SK-N-SH treated with all-trans-retinoic acid at 6 μM for 48 hours (cell line): ENCODE measurements around the gene DYNC1H1.

Source experiments
- ATAC-seq: fragments of 200-7000 bp; cut with Tn5 transposase; 3 replicates; pipeline ENCODE4 v1.9.1; 2020; ENCODE audit warnings: mild to moderate bottlenecking, moderate library complexity
- BACH2 ChIP-seq: fragments of 250-450 bp; sonication (Bioruptor Pico); IDR thresholded peaks from 2 replicates; pipeline ENCODE4 v1.9.0; 2021; ENCODE audit warnings: mild to moderate bottlenecking, borderline replicate concordance
- CREB5 ChIP-seq: fragments of 250-450 bp; sonication (Bioruptor Pico); IDR thresholded peaks from 2 replicates; pipeline ENCODE4 v1.5.1; 2020; ENCODE audit warnings: low read depth, mild to moderate bottlenecking, moderate library complexity
- CSRNP3 ChIP-seq: fragments of 250-450 bp; sonication (Bioruptor Pico); IDR thresholded peaks from 2 replicates; pipeline ENCODE4 v1.5.1; 2021; ENCODE audit warnings: mild to moderate bottlenecking, moderate library complexity
- ESRRG ChIP-seq: fragments of 250-450 bp; sonication (Bioruptor Pico); IDR thresholded peaks from 2 replicates; pipeline ENCODE4 v1.6.1; 2021; ENCODE audit warnings: mild to moderate bottlenecking
- GLIS3 ChIP-seq: fragments of 250-450 bp; sonication (Bioruptor Pico); IDR thresholded peaks from 2 replicates; pipeline ENCODE4 v1.5.0; 2020; ENCODE audit warnings: mild to moderate bottlenecking, moderate library complexity
- ISL1 ChIP-seq: fragments of 250-450 bp; sonication (Bioruptor Pico); IDR thresholded peaks from 2 replicates; pipeline ENCODE4 v2.1.2; 2022; ENCODE audit warnings: mild to moderate bottlenecking, moderate library complexity
- OSR1 ChIP-seq: fragments of 250-450 bp; sonication (Bioruptor Pico); IDR thresholded peaks from 2 replicates; pipeline ENCODE4 v1.8.0; 2022; ENCODE audit warnings: moderate library complexity, mild to moderate bottlenecking, inconsistent platforms
- PATZ1 ChIP-seq: fragments of 250-450 bp; sonication (Bioruptor Pico); IDR thresholded peaks from 2 replicates; pipeline ENCODE4 v1.8.0; 2020; ENCODE audit warnings: mild to moderate bottlenecking, moderate library complexity, borderline replicate concordance
- POU6F1 ChIP-seq: fragments of 250-450 bp; sonication (Bioruptor Pico); IDR thresholded peaks from 2 replicates; pipeline ENCODE4 v1.8.0; 2021; ENCODE audit warnings: low read depth, mild to moderate bottlenecking, moderate library complexity, borderline replicate concordance
- PPARA ChIP-seq: fragments of 250-450 bp; sonication (Bioruptor Pico); IDR thresholded peaks from 2 replicates; pipeline ENCODE4 v1.5.0; 2020; ENCODE audit warnings: mild to moderate bottlenecking, borderline replicate concordance
- RARB ChIP-seq: fragments of 250-450 bp; sonication (Bioruptor Pico); IDR thresholded peaks from 2 replicates; pipeline ENCODE4 v1.8.0; 2021; ENCODE audit warnings: mild to moderate bottlenecking, moderate library complexity
- SNAI2 ChIP-seq: fragments of 250-450 bp; sonication (Bioruptor Pico); IDR thresholded peaks from 2 replicates; pipeline ENCODE4 v1.5.0; 2020; ENCODE audit warnings: mild to moderate bottlenecking, moderate library complexity
- TCF4 ChIP-seq: fragments of 250-450 bp; sonication (Bioruptor Pico); IDR thresholded peaks from 2 replicates; pipeline ENCODE4 v1.8.0; 2021; ENCODE audit warnings: mild to moderate bottlenecking, moderate library complexity, borderline replicate concordance
- TOX ChIP-seq: fragments of 250-450 bp; sonication (Bioruptor Pico); IDR thresholded peaks from 2 replicates; pipeline ENCODE4 v1.8.0; 2021; ENCODE audit warnings: mild to moderate bottlenecking, moderate library complexity, borderline replicate concordance
- TSHZ2 ChIP-seq: fragments of 250-450 bp; sonication (Bioruptor Pico); IDR thresholded peaks from 2 replicates; pipeline ENCODE4 v1.5.0; 2020; ENCODE audit warnings: mild to moderate bottlenecking, moderate library complexity
- ZC3H10 ChIP-seq: fragments of 250-450 bp; sonication (Bioruptor Pico); IDR thresholded peaks from 2 replicates; pipeline ENCODE4 v1.5.1; 2021; ENCODE audit warnings: mild to moderate bottlenecking, moderate library complexity
- ZFP3 ChIP-seq: fragments of 250-450 bp; sonication (Bioruptor Pico); IDR thresholded peaks from 2 replicates; pipeline ENCODE4 v1.5.0; 2020; ENCODE audit warnings: mild to moderate bottlenecking, moderate library complexity
- ZFP30 ChIP-seq: fragments of 450-650 bp; formaldehyde crosslinking; IDR thresholded peaks from 2 replicates; pipeline ENCODE4 v1.5.0; 2022; ENCODE audit warnings: mild to moderate bottlenecking, moderate library complexity
- ZNF565 ChIP-seq: fragments of 450-650 bp; formaldehyde crosslinking; conservative IDR thresholded peaks from 2 replicates; pipeline ENCODE4 v1.5.0; 2020; ENCODE audit warnings: low read depth, mild to moderate bottlenecking, moderate library complexity
- ZNF70 ChIP-seq: fragments of 450-650 bp; formaldehyde crosslinking; IDR thresholded peaks from 2 replicates; pipeline ENCODE4 v1.5.0; 2020; ENCODE audit warnings: mild to moderate bottlenecking, moderate library complexity
- ZNF8 ChIP-seq: fragments of 450-650 bp; formaldehyde crosslinking; IDR thresholded peaks from 2 replicates; pipeline ENCODE4 v1.5.0; 2020; ENCODE audit warnings: mild to moderate bottlenecking, moderate library complexity

The DYNC1H1 gene

GRCh38 chr14:101991352-101991751, 27.0 kb downstream of the DYNC1H1 start:
- ATAC-seq = no peak
- TF ChIP-seq POU6F1 (CRISPR knock-in tag) (no peak), ZC3H10 (CRISPR knock-in tag) (no peak), ZNF565 (CRISPR knock-in tag) (no peak), TSHZ2 (CRISPR knock-in tag) (no peak), RARB (CRISPR knock-in tag) (no peak), ZNF8 (CRISPR knock-in tag) (no peak), ESRRG (no peak), OSR1 (CRISPR knock-in tag) (no peak), ZFP30 (no peak), ZFP3 (no peak), ISL1 (no peak), TOX (CRISPR knock-in tag) (no peak), CSRNP3 (no peak), PPARA (CRISPR knock-in tag) (no peak), PATZ1 (CRISPR knock-in tag) (no peak), ZNF70 (no peak), BACH2 (no peak), SNAI2 (CRISPR knock-in tag) (no peak)

GRCh38 chr14:101992708-101993107, 28.3 kb downstream of the DYNC1H1 start:
- TF ChIP-seq CSRNP3 = no peak
- TF ChIP-seq ZC3H10 (CRISPR knock-in tag) = no peak
- no peak for ATAC-seq

GRCh38 chr14:101997429-101998336, 33.3 kb downstream of the DYNC1H1 start:
- ATAC-seq = peak; percentile 15; the same call in 2 of the 3 replicates
- TF ChIP-seq RARB (CRISPR knock-in tag) = no peak
- TF ChIP-seq GLIS3 (CRISPR knock-in tag) = peak; percentile 56; the same call in 1 of the 2 replicates
- no peak for TF ChIP-seq TOX (CRISPR knock-in tag)
- TF ChIP-seq ZNF8 (CRISPR knock-in tag) = no peak
- no peak for TF ChIP-seq ZNF565 (CRISPR knock-in tag)
- TF ChIP-seq PPARA (CRISPR knock-in tag) = no peak
- TF ChIP-seq OSR1 (CRISPR knock-in tag) = no peak
- TF ChIP-seq POU6F1 (CRISPR knock-in tag) = no peak; the same call in 1 of the 2 replicates
- peak; percentile 76; the same call in 1 of the 2 replicates for TF ChIP-seq TCF4 (CRISPR knock-in tag)
- peak; percentile 63; the same call in 1 of the 2 replicates for TF ChIP-seq ESRRG
- TF ChIP-seq ISL1 = peak; percentile 74
- TF ChIP-seq CREB5 = peak; percentile 74; the same call in 1 of the 2 replicates
